ENCODE results near the gene SPATA1.

The SPATA1 gene

GRCh38 chr1:84509029-84509428, 2.8 kb downstream of the SPATA1 start:
- DNase-seq (ENCODE audit: low read depth in 2 of 2): no peak

GRCh38 chr1:84510165-84510564, 4.0 kb downstream of the SPATA1 start:
- DNase-seq (ENCODE audit: low read depth in 2 of 2): no peak

- no peak for DNase-seq (ENCODE audit: low read depth in 2 of 2)
Observed at GRCh38 chr1:84510668-84511067, 4.5 kb downstream of the SPATA1 start.

- DNase-seq (ENCODE audit: low read depth in 2 of 2): no peak
Observed at GRCh38 chr1:84524590-84524989, 18.4 kb downstream of the SPATA1 start.

- no peak for DNase-seq (ENCODE audit: low read depth in 2 of 2)
Observed at GRCh38 chr1:84525779-84526178, 19.6 kb downstream of the SPATA1 start.

- DNase-seq (ENCODE audit: low read depth in 2 of 2): no peak
Observed at GRCh38 chr1:84538599-84538998, 32.4 kb downstream of the SPATA1 start.

- no peak for DNase-seq (ENCODE audit: low read depth in 2 of 2)
Observed at GRCh38 chr1:84539972-84540371, 33.8 kb downstream of the SPATA1 start.

- peak in 1 of 2 experiments; percentile 1 for DNase-seq (ENCODE audit: low read depth in 2 of 2)
Observed at GRCh38 chr1:84540759-84541158, 34.6 kb downstream of the SPATA1 start.

GRCh38 chr1:84541679-84542078, 35.5 kb downstream of the SPATA1 start:
- DNase-seq (ENCODE audit: low read depth in 2 of 2): no peak

- peak in 1 of 2 experiments; percentile 12 for DNase-seq (ENCODE audit: low read depth in 2 of 2)
Observed at GRCh38 chr1:84550826-84551225, 44.6 kb downstream of the SPATA1 start.

- no peak for DNase-seq (ENCODE audit: low read depth in 2 of 2)
Observed at GRCh38 chr1:84569216-84569615, 63.0 kb downstream of the SPATA1 start.

GRCh38 chr1:84570436-84571149, 64.4 kb downstream of the SPATA1 start:
- DNase-seq (ENCODE audit: low read depth in 2 of 2): no peak

- DNase-seq (ENCODE audit: low read depth in 2 of 2): no peak
Observed at GRCh38 chr1:84571150-84571535, 65.0 kb downstream of the SPATA1 start.

- no peak for DNase-seq (ENCODE audit: low read depth in 2 of 2)
Observed at GRCh38 chr1:84573481-84573966, 67.3 kb downstream of the SPATA1 start.

GRCh38 chr1:84573967-84574842, 68.0 kb downstream of the SPATA1 start, which contains the start of gene CTBS:
Gene CTBS, minus strand, starts transcription at chr1:84574440. Its CDS starts 25 bp downstream, at chr1:84574415.
- peak; percentile 51 to 56 for DNase-seq (ENCODE audit: low read depth in 2 of 2)

- no peak for DNase-seq (ENCODE audit: low read depth in 2 of 2)
Observed at GRCh38 chr1:84574936-84575335, 68.8 kb downstream of the SPATA1 start.

GRCh38 chr1:84581648-84582047, 75.5 kb downstream of the SPATA1 start:
- no peak for DNase-seq (ENCODE audit: low read depth in 2 of 2)

- no peak for DNase-seq (ENCODE audit: low read depth in 2 of 2)
Observed at GRCh38 chr1:84582802-84583587, 76.8 kb downstream of the SPATA1 start.

- DNase-seq (ENCODE audit: low read depth in 2 of 2): no peak
Observed at GRCh38 chr1:84583648-84584047, 77.5 kb downstream of the SPATA1 start.

- DNase-seq (ENCODE audit: low read depth in 2 of 2): no peak
Observed at GRCh38 chr1:84584126-84584525, 77.9 kb downstream of the SPATA1 start.

- DNase-seq (ENCODE audit: low read depth in 2 of 2): no peak
Observed at GRCh38 chr1:84585803-84586202, 79.6 kb downstream of the SPATA1 start.

- no peak for DNase-seq (ENCODE audit: low read depth in 2 of 2)
Observed at GRCh38 chr1:84587099-84587498, 80.9 kb downstream of the SPATA1 start.
